ENCODE measurements around the gene DDX49. TPM values are rescaled to one million over a fixed set of nuclear protein-coding genes. Genes with fewer than 3 reads are reported as not detected.

DDX49 gene
- total RNA-seq, 1 experiment from 2014 or later = 47.9 TPM

DNA sequence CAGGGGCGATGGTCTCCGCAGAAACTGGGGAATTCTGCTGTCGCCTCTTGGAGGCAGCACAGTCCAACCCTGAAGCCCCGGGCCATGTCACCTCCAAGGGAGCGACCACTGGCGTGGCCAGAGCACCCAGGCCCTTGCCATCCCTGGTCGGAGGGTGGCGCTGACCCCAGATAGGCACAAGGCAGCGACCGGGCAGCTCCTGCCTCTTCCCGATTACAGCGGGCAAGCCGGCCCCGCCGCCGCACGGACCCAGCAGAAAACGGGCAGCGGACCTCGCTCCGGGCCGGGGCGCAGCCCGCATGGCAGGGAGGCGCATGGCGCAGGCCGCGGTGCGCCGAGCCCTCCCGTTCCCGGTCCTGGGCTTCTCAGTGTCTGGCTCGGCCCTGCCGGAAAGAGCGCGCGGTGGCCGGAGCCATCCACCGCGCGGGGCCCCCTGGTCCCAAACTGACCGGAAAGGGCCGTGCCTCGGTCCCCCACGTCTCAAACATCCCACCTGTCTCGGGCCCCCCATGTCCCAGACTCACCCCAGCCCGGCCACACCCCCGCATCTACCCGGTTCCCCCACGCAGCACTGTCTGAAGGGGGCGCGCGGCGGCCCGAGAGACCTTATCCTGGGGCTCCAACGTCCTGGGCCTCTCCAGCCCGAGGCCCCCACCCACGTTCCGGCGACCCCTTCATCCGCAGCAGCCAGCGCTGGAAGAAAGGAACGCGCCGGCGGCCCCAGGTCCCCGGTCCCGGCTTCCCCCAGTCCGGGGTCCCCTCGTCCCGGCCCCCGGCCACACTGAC, 24.3 kb upstream of the DDX49 start (continued):
- TF ChIP-seq SP1 (CRISPR knock-in tag; conservative IDR thresholded peaks at IDR 0.05) (0 out of 2 replicates have a peak, but pooled peaks have one; percentile 50), SOX15 (CRISPR knock-in tag; IDR thresholded peaks at IDR 0.05) (no peak), ZNF416 (CRISPR knock-in tag; IDR thresholded peaks at IDR 0.05) (no peak), MYBL2 (CRISPR knock-in tag; IDR thresholded peaks at IDR 0.05) (no peak), ESRRA (CRISPR knock-in tag; IDR thresholded peaks at IDR 0.05; ENCODE audit: borderline replicate concordance) (no peak), NR1H2 (CRISPR knock-in tag; IDR thresholded peaks at IDR 0.05) (no peak)
- TF ChIP-seq, protein P1, sequence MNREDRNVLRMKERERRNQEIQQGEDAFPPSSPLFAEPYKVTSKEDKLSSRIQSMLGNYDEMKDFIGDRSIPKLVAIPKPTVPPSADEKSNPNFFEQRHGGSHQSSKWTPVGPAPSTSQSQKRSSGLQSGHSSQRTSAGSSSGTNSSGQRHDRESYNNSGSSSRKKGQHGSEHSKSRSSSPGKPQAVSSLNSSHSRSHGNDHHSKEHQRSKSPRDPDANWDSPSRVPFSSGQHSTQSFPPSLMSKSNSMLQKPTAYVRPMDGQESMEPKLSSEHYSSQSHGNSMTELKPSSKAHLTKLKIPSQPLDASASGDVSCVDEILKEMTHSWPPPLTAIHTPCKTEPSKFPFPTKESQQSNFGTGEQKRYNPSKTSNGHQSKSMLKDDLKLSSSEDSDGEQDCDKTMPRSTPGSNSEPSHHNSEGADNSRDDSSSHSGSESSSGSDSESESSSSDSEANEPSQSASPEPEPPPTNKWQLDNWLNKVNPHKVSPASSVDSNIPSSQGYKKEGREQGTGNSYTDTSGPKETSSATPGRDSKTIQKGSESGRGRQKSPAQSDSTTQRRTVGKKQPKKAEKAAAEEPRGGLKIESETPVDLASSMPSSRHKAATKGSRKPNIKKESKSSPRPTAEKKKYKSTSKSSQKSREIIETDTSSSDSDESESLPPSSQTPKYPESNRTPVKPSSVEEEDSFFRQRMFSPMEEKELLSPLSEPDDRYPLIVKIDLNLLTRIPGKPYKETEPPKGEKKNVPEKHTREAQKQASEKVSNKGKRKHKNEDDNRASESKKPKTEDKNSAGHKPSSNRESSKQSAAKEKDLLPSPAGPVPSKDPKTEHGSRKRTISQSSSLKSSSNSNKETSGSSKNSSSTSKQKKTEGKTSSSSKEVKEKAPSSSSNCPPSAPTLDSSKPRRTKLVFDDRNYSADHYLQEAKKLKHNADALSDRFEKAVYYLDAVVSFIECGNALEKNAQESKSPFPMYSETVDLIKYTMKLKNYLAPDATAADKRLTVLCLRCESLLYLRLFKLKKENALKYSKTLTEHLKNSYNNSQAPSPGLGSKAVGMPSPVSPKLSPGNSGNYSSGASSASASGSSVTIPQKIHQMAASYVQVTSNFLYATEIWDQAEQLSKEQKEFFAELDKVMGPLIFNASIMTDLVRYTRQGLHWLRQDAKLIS (CRISPR knock-in tag; IDR thresholded peaks at IDR 0.05; ENCODE audit: borderline replicate concordance) = no peak
- TF ChIP-seq, protein P2, sequence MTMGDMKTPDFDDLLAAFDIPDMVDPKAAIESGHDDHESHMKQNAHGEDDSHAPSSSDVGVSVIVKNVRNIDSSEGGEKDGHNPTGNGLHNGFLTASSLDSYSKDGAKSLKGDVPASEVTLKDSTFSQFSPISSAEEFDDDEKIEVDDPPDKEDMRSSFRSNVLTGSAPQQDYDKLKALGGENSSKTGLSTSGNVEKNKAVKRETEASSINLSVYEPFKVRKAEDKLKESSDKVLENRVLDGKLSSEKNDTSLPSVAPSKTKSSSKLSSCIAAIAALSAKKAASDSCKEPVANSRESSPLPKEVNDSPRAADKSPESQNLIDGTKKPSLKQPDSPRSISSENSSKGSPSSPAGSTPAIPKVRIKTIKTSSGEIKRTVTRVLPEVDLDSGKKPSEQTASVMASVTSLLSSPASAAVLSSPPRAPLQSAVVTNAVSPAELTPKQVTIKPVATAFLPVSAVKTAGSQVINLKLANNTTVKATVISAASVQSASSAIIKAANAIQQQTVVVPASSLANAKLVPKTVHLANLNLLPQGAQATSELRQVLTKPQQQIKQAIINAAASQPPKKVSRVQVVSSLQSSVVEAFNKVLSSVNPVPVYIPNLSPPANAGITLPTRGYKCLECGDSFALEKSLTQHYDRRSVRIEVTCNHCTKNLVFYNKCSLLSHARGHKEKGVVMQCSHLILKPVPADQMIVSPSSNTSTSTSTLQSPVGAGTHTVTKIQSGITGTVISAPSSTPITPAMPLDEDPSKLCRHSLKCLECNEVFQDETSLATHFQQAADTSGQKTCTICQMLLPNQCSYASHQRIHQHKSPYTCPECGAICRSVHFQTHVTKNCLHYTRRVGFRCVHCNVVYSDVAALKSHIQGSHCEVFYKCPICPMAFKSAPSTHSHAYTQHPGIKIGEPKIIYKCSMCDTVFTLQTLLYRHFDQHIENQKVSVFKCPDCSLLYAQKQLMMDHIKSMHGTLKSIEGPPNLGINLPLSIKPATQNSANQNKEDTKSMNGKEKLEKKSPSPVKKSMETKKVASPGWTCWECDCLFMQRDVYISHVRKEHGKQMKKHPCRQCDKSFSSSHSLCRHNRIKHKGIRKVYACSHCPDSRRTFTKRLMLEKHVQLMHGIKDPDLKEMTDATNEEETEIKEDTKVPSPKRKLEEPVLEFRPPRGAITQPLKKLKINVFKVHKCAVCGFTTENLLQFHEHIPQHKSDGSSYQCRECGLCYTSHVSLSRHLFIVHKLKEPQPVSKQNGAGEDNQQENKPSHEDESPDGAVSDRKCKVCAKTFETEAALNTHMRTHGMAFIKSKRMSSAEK (CRISPR knock-in tag; IDR thresholded peaks at IDR 0.05; ENCODE audit: borderline replicate concordance) = no peak
- TF ChIP-seq, protein P3, sequence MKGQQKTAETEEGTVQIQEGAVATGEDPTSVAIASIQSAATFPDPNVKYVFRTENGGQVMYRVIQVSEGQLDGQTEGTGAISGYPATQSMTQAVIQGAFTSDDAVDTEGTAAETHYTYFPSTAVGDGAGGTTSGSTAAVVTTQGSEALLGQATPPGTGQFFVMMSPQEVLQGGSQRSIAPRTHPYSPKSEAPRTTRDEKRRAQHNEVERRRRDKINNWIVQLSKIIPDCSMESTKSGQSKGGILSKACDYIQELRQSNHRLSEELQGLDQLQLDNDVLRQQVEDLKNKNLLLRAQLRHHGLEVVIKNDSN (CRISPR knock-in tag; IDR thresholded peaks at IDR 0.05) = no peak
- TF ChIP-seq, protein P4, sequence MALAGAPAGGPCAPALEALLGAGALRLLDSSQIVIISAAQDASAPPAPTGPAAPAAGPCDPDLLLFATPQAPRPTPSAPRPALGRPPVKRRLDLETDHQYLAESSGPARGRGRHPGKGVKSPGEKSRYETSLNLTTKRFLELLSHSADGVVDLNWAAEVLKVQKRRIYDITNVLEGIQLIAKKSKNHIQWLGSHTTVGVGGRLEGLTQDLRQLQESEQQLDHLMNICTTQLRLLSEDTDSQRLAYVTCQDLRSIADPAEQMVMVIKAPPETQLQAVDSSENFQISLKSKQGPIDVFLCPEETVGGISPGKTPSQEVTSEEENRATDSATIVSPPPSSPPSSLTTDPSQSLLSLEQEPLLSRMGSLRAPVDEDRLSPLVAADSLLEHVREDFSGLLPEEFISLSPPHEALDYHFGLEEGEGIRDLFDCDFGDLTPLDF (CRISPR knock-in tag; IDR thresholded peaks at IDR 0.05) = no peak

DNA sequence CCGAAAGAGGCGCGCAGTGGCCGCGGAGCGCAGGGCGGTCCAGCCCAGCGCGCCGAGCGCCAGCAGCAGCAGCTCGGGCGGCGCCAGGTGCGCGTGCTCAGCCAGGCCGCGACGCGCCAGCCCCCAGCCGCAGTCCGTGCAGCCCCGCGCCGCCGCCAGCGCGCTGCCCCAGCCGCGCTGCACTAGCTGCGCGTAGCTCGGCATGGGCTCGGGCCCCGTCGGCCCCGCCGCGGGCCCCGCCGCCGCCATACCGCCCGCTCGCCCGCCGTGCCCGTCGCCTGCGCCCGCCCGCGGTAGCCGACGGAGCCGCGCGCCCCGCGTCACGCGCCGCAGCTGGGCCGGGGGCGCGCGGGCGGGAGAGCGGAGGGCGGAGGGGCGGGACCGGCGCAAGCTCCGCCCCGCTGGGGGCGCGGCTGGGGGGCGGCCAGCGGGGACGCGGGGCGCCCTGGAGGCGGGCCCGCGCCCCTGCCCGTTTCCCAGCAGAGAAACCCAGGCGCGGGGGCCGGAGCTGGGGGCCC, 23.6 kb upstream of the DDX49 start, which contains the start of gene CERS1:
TSS of gene CERS1 (minus strand) at position 335 of the 518 bp plus-strand sequence. CDS start at position 249, 86 bp downstream.
- H3K4me3 Mint-ChIP-seq = peak within 1 kb of the TSS; percentile 80
- H3K27me3 Mint-ChIP-seq (ENCODE audit: low read depth) = peaks cover 16% of the 10 kb centered on the region
- no peaks in the 10 kb centered on the region for H3K9me3 Mint-ChIP-seq
- DNase-seq (ENCODE audit: low spot score) (peak; percentile 48), ATAC-seq (peak; percentile 46)
- TF ChIP-seq, protein P5, sequence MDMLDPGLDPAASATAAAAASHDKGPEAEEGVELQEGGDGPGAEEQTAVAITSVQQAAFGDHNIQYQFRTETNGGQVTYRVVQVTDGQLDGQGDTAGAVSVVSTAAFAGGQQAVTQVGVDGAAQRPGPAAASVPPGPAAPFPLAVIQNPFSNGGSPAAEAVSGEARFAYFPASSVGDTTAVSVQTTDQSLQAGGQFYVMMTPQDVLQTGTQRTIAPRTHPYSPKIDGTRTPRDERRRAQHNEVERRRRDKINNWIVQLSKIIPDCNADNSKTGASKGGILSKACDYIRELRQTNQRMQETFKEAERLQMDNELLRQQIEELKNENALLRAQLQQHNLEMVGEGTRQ (CRISPR knock-in tag; IDR thresholded peaks at IDR 0.05) = peak; percentile 48; the same call in 1 of the 2 replicates
- TF ChIP-seq KAT7 (CRISPR knock-in tag; IDR thresholded peaks at IDR 0.05; ENCODE audit: borderline replicate concordance) (0 out of 2 replicates have a peak, but pooled peaks have one; percentile 32), ZNF232 (CRISPR knock-in tag; IDR thresholded peaks at IDR 0.05) (no peak), ZNF396 (CRISPR knock-in tag; IDR thresholded peaks at IDR 0.05; ENCODE audit: borderline replicate concordance) (no peak), SP1 (CRISPR knock-in tag; conservative IDR thresholded peaks at IDR 0.05) (peak; percentile 59), JUN (CRISPR knock-in tag; IDR thresholded peaks at IDR 0.05) (0 out of 2 replicates have a peak, but pooled peaks have one; percentile 8)
- ChIA-PET CTCF (interaction anchor here (0.6 to 3.5 kb wide), 13 partner anchors 20 to 122 kb away, joined by 3 to 35 read pairs (median 5); partner anchors contain the start of genes COPE, DDX49 and UPF1), POLR2A (interaction anchor here (0.6 to 1.3 kb wide), 3 partner anchors 23 to 573 kb away, joined by 3 read pairs; partner anchors contain the start of genes COPE and LSM4)
- H3K27ac Mint-ChIP-seq = no peak within 1 kb of the TSS
- no peaks in the 10 kb centered on the region for H3K36me3 Mint-ChIP-seq
- H3K4me1 Mint-ChIP-seq = no peaks in the 10 kb centered on the region

Measured in WTC11 (cell line).